SJCRH30 (cell line): ENCODE results near the gene WDR17. TPM values are rescaled to one million over a fixed set of nuclear protein-coding genes. Genes with fewer than 3 reads are reported as not detected.
"Not testable (repeated sequence)": the region's sequence is repeated elsewhere in the genome, so short reads cannot be mapped to it uniquely, and the experiment has no call there.

ENCODE experiments used
- DNase-seq, 2 experiments: peaks; one replicate each; pipeline ENCODE4 v3.0.0-alpha.2; 2015 to 2020
- H3K27ac ChIP-seq: fragments of 250-450 bp; sonication (Bioruptor Pico); 2 replicates; pipeline ENCODE4 v1.5.1; 2020; ENCODE audit warnings: mild to moderate bottlenecking, moderate library complexity
- H3K27me3 ChIP-seq: fragments of 250-450 bp; sonication (Bioruptor Pico); 2 replicates; pipeline ENCODE4 v1.5.1; 2020; ENCODE audit warnings: mild to moderate bottlenecking, moderate library complexity
- H3K36me3 ChIP-seq: fragments of 250-450 bp; sonication (Bioruptor Pico); 2 replicates; pipeline ENCODE4 v1.5.1; 2020; ENCODE audit warnings: mild to moderate bottlenecking, moderate library complexity
- H3K4me1 ChIP-seq: fragments of 250-450 bp; sonication (Bioruptor Pico); 2 replicates; pipeline ENCODE4 v1.5.1; 2020; ENCODE audit warnings: mild to moderate bottlenecking, moderate library complexity
- H3K4me3 ChIP-seq: fragments of 250-450 bp; sonication (Bioruptor Pico); 2 replicates; pipeline ENCODE4 v1.5.1; 2020; ENCODE audit warnings: mild to moderate bottlenecking, moderate library complexity
- H3K9me3 ChIP-seq: fragments of 250-450 bp; sonication (Bioruptor Pico); replicated peaks from 2 replicates; pipeline ENCODE4 v1.5.1; 2020; ENCODE audit warnings: mild to moderate bottlenecking, moderate library complexity
- total RNA-seq: library from RNA; depleted of rRNA; stranded (reverse); fragments of >200 nt; shearing (Covaris generic); gene quantifications from 2 replicates; pipeline ENCODE4 v1.2.3, GENCODE V29; 2014

The WDR17 gene
- total RNA-seq, 1 experiment from 2014 or later: 1.6 TPM

- DNase-seq: no peak
- H3K9me3 ChIP-seq: no peaks in the 10 kb centered on the region
- no peaks in the 10 kb centered on the region for H3K27me3 ChIP-seq
- H3K4me3 ChIP-seq: no peak overlapping the region
- no peaks in the 10 kb centered on the region for H3K36me3 ChIP-seq
- no peaks in the 10 kb centered on the region for H3K4me1 ChIP-seq
- no peak overlapping the region for H3K27ac ChIP-seq
Observed at GRCh38 chr4:176193938-176194337, 128.3 kb downstream of the WDR17 start.

GRCh38 chr4:176195184-176195978, 129.7 kb downstream of the WDR17 start, which contains the start of gene SPATA4:
SPATA4 (minus strand) TSS chr4:176195585; CDS start chr4:176195562, 23 bp downstream.
- Histone ChIP-seq H3K27ac (peak within 1 kb of the TSS; percentile 68), H3K4me1 (no peaks in the 10 kb centered on the region), H3K36me3 (no peaks in the 10 kb centered on the region), H3K9me3 (no peaks in the 10 kb centered on the region), H3K27me3 (no peaks in the 10 kb centered on the region), H3K4me3 (peak within 1 kb of the TSS; percentile 56)
- DNase-seq: peak; percentile 89 to 90

- Histone ChIP-seq H3K27me3 (no peaks in the 10 kb centered on the region), H3K4me1 (no peaks in the 10 kb centered on the region), H3K27ac (no peak overlapping the region), H3K4me3 (no peak overlapping the region), H3K36me3 (no peaks in the 10 kb centered on the region), H3K9me3 (no peaks in the 10 kb centered on the region)
- DNase-seq: peak; percentile 23 to 45
Observed at GRCh38 chr4:176198316-176198903, 132.8 kb downstream of the WDR17 start.

GRCh38 chr4:176205299-176205698, 139.7 kb downstream of the WDR17 start:
- no peak for DNase-seq
- H3K4me1 ChIP-seq: no peaks in the 10 kb centered on the region
- no peaks in the 10 kb centered on the region for H3K36me3 ChIP-seq
- H3K9me3 ChIP-seq: no peaks in the 10 kb centered on the region
- no peaks in the 10 kb centered on the region for H3K27me3 ChIP-seq
- H3K27ac ChIP-seq: no peak overlapping the region
- no peak overlapping the region for H3K4me3 ChIP-seq

- Histone ChIP-seq H3K9me3 (no peaks in the 10 kb centered on the region), H3K36me3 (no peaks in the 10 kb centered on the region), H3K4me1 (no peaks in the 10 kb centered on the region), H3K27ac (no peak overlapping the region), H3K4me3 (no peak overlapping the region), H3K27me3 (no peaks in the 10 kb centered on the region)
- DNase-seq: no peak
Observed at GRCh38 chr4:176207839-176208238, 142.2 kb downstream of the WDR17 start.

- no peaks in the 10 kb centered on the region for H3K27me3 ChIP-seq
- no peaks in the 10 kb centered on the region for H3K9me3 ChIP-seq
- no peak overlapping the region for H3K27ac ChIP-seq
- H3K4me1 ChIP-seq: no peaks in the 10 kb centered on the region
- no peak for DNase-seq
- H3K4me3 ChIP-seq: no peak overlapping the region
- H3K36me3 ChIP-seq: no peaks in the 10 kb centered on the region
Observed at GRCh38 chr4:176209535-176209934, 143.9 kb downstream of the WDR17 start.

GRCh38 chr4:176210101-176210500, 144.5 kb downstream of the WDR17 start:
- H3K27ac ChIP-seq: no peak overlapping the region
- no peaks in the 10 kb centered on the region for H3K36me3 ChIP-seq
- no peaks in the 10 kb centered on the region for H3K9me3 ChIP-seq
- no peaks in the 10 kb centered on the region for H3K27me3 ChIP-seq
- DNase-seq: no peak
- H3K4me1 ChIP-seq: no peaks in the 10 kb centered on the region
- no peak overlapping the region for H3K4me3 ChIP-seq

GRCh38 chr4:176210579-176211296, 145.1 kb downstream of the WDR17 start:
- Histone ChIP-seq H3K9me3 (no peaks in the 10 kb centered on the region), H3K4me1 (no peaks in the 10 kb centered on the region), H3K36me3 (no peaks in the 10 kb centered on the region), H3K4me3 (no peak overlapping the region), H3K27ac (no peak overlapping the region), H3K27me3 (no peaks in the 10 kb centered on the region)
- no peak for DNase-seq

GRCh38 chr4:176212351-176212750, 146.7 kb downstream of the WDR17 start:
- not testable (repeated sequence) for H3K27ac ChIP-seq, H3K36me3 ChIP-seq, H3K9me3 ChIP-seq, DNase-seq, H3K27me3 ChIP-seq, H3K4me1 ChIP-seq, H3K4me3 ChIP-seq

- Histone ChIP-seq H3K27me3 (no peaks in the 10 kb centered on the region), H3K4me3 (no peak overlapping the region), H3K27ac (no peak overlapping the region), H3K4me1 (no peaks in the 10 kb centered on the region), H3K9me3 (no peaks in the 10 kb centered on the region), H3K36me3 (no peaks in the 10 kb centered on the region)
- no peak for DNase-seq
Observed at GRCh38 chr4:176217510-176217909, 151.9 kb downstream of the WDR17 start.

- no peaks in the 10 kb centered on the region for H3K27me3 ChIP-seq
- DNase-seq: no peak
- H3K9me3 ChIP-seq: no peaks in the 10 kb centered on the region
- H3K27ac ChIP-seq: no peak overlapping the region
- H3K36me3 ChIP-seq: no peaks in the 10 kb centered on the region
- H3K4me1 ChIP-seq: no peaks in the 10 kb centered on the region
- no peak overlapping the region for H3K4me3 ChIP-seq
Observed at GRCh38 chr4:176222149-176222548, 156.5 kb downstream of the WDR17 start.

- Histone ChIP-seq H3K4me3 (no peak overlapping the region), H3K27ac (no peak overlapping the region), H3K27me3 (no peaks in the 10 kb centered on the region), H3K4me1 (peaks cover 9% of the 10 kb centered on the region; the same call in 1 of the 2 replicates), H3K9me3 (no peaks in the 10 kb centered on the region), H3K36me3 (no peaks in the 10 kb centered on the region)
- DNase-seq: no peak
Observed at GRCh38 chr4:176223561-176223960, 157.9 kb downstream of the WDR17 start.

GRCh38 chr4:176226736-176227135, 161.1 kb downstream of the WDR17 start:
- peak in 1 of 2 experiments; percentile 12 for DNase-seq
- Histone ChIP-seq H3K27ac (no peak overlapping the region), H3K27me3 (no peaks in the 10 kb centered on the region), H3K4me3 (no peak overlapping the region), H3K4me1 (peaks cover 10% of the 10 kb centered on the region; the same call in 1 of the 2 replicates), H3K36me3 (no peaks in the 10 kb centered on the region), H3K9me3 (no peaks in the 10 kb centered on the region)

- Histone ChIP-seq H3K9me3 (no peaks in the 10 kb centered on the region), H3K27ac (no peak overlapping the region), H3K4me3 (no peak overlapping the region), H3K36me3 (no peaks in the 10 kb centered on the region), H3K27me3 (no peaks in the 10 kb centered on the region), H3K4me1 (peaks cover 10% of the 10 kb centered on the region; the same call in 1 of the 2 replicates)
- DNase-seq: no peak
Observed at GRCh38 chr4:176229645-176230044, 164.0 kb downstream of the WDR17 start.
